Measurements from ENCODE around the gene ZBTB9. TPM values are rescaled to one million over a fixed set of nuclear protein-coding genes. Genes with fewer than 3 reads are reported as not detected.

Gene ZBTB9
- total RNA-seq, 2 donors from 2014 or later: 18.0 to 20.6 TPM

DNA sequence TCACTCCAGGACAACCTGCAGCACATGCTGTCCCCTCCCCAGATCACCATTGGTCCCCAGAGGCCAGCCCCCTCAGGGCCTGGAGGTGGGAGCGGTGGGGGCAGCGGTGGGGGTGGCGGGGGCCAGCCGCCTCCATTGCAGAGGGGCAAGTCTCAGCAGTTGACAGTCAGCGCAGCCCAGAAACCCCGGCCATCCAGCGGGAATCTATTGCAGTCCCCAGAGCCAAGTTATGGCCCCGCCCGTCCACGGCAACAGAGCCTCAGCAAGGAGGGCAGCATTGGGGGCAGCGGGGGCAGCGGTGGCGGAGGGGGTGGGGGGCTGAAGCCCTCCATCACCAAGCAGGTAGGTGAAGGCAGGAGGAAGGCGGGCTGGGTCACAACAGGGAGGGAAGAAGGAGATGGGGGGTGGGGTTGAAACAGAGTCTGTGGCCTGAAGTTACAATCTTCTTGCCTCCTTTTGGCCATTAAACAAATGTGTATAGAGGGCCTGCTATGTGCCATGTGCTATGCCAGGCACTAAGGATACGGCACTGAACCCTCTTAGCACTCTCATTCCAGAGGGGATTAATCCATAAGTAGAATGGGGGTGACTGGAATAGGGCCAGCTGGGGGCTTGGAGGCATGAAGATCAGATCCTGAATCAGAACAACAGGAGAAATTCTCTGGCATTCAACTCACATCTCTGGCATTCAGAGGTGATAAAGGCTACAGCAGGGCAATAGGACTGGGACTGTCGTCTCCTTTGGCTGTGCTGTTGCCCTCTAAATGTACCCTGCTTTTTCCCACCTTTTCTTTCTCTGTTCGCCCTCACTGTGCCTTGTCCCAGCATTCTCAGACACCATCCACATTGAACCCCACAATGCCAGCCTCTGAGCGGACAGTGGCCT, 10.5 kb upstream of the ZBTB9 start:
- Histone ChIP-seq H3K27ac (ENCODE audit: low read depth, low read length) (no peak overlapping the region), H3K36me3 (ENCODE audit: control insufficient read depth, insufficient read depth, low read length) (peaks cover 70% of the 10 kb centered on the region), H3K9ac (ENCODE audit: extremely low read depth, low read length, poor library complexity, severe bottlenecking) (no peak overlapping the region), H3K27me3 (ENCODE audit: control insufficient read depth, insufficient read depth, low read length, poor library complexity, severe bottlenecking) (no peaks in the 10 kb centered on the region), H3K9me3 (ENCODE audit: control insufficient read depth, low read length) (no peaks in the 10 kb centered on the region), H3K4me1 (ENCODE audit: control insufficient read depth, insufficient read depth, low read length) (no peaks in the 10 kb centered on the region), H3K4me3 (ENCODE audit: low read length) (no peak overlapping the region)
- Mint-ChIP-seq H3K4me3 (no peak overlapping the region), H3K36me3 (ENCODE audit: low read depth) (peaks cover 74% of the 10 kb centered on the region), H3K27me3 (ENCODE audit: insufficient read depth) (no peaks in the 10 kb centered on the region), H3K4me1 (no peaks in the 10 kb centered on the region), H3K27ac (no peak overlapping the region), H3K9me3 (no peaks in the 10 kb centered on the region)
- DNase-seq: no peak
- 95 to 100% methylated on average over 6 to 18 of the region's 18 CpGs for WGBS, 2 experiments (ENCODE audit: insufficient coverage in 1 of 2, insufficient read length in 1 of 2)
- TF ChIP-seq CTCF (conservative IDR thresholded peaks at IDR 0.05): no peak

DNA sequence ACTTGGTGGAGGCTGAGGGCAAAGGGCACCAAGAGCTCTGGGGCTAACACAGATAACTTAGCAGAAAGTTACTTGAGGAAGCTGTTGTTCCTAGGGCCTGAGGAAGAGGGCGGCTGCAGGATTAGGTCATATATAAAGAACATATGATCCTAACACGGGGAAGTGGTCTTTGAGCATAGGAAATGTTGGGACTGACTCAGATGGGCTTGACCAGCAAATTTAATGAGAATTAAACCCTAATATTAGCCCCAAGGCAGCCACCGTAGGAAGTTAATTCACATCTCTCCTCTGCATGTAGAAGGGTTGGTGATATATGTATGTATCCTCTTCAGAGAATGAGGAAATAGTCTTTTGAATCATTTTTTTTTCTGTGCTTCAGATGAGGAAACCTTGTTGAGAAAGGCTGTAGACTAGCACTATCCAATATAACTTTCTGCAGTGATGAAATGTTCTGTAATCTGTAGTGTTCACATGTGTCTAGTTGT, 9.2 kb upstream of the ZBTB9 start:
- no peak overlapping the region for H3K27ac ChIP-seq (ENCODE audit: low read depth, low read length)
- 85 to 100% methylated on average over 2 to 3 of the region's 3 CpGs for WGBS, 2 experiments (ENCODE audit: insufficient coverage in 1 of 2, insufficient read length in 1 of 2)
- H3K4me3 Mint-ChIP-seq: no peak overlapping the region
- H3K36me3 Mint-ChIP-seq (ENCODE audit: low read depth): peaks cover 74% of the 10 kb centered on the region
- TF ChIP-seq CTCF (conservative IDR thresholded peaks at IDR 0.05): no peak
- no peaks in the 10 kb centered on the region for H3K27me3 Mint-ChIP-seq (ENCODE audit: insufficient read depth)
- DNase-seq: no peak
- no peaks in the 10 kb centered on the region for H3K27me3 ChIP-seq (ENCODE audit: control insufficient read depth, insufficient read depth, low read length, poor library complexity, severe bottlenecking)
- H3K27ac Mint-ChIP-seq: no peak overlapping the region
- H3K4me1 Mint-ChIP-seq: no peaks in the 10 kb centered on the region
- no peaks in the 10 kb centered on the region for H3K4me1 ChIP-seq (ENCODE audit: control insufficient read depth, insufficient read depth, low read length)
- H3K9ac ChIP-seq (ENCODE audit: extremely low read depth, low read length, poor library complexity, severe bottlenecking): no peak overlapping the region
- H3K36me3 ChIP-seq (ENCODE audit: control insufficient read depth, insufficient read depth, low read length): peaks cover 77% of the 10 kb centered on the region
- H3K9me3 Mint-ChIP-seq: no peaks in the 10 kb centered on the region
- no peaks in the 10 kb centered on the region for H3K9me3 ChIP-seq (ENCODE audit: control insufficient read depth, low read length)
- H3K4me3 ChIP-seq (ENCODE audit: low read length): no peak overlapping the region

- H3K4me3 ChIP-seq (ENCODE audit: low read length): no peak overlapping the region
- H3K9me3 ChIP-seq (ENCODE audit: control insufficient read depth, low read length): no peaks in the 10 kb centered on the region
- H3K27ac ChIP-seq (ENCODE audit: low read depth, low read length): no peak overlapping the region
- no peaks in the 10 kb centered on the region for H3K27me3 ChIP-seq (ENCODE audit: control insufficient read depth, insufficient read depth, low read length, poor library complexity, severe bottlenecking)
- Mint-ChIP-seq H3K4me1 (no peaks in the 10 kb centered on the region), H3K9me3 (no peaks in the 10 kb centered on the region), H3K4me3 (no peak overlapping the region), H3K36me3 (ENCODE audit: low read depth) (peaks cover 67% of the 10 kb centered on the region), H3K27ac (peak overlapping the region; percentile 29), H3K27me3 (ENCODE audit: insufficient read depth) (no peaks in the 10 kb centered on the region)
- WGBS, 2 experiments (ENCODE audit: insufficient coverage in 1 of 2, insufficient read length in 1 of 2): 90 to 95% methylated on average over 10 of the region's 10 CpGs
- peaks cover 71% of the 10 kb centered on the region for H3K36me3 ChIP-seq (ENCODE audit: control insufficient read depth, insufficient read depth, low read length)
- H3K9ac ChIP-seq (ENCODE audit: extremely low read depth, low read length, poor library complexity, severe bottlenecking): no peak overlapping the region
- TF ChIP-seq CTCF (conservative IDR thresholded peaks at IDR 0.05): no peak
- DNase-seq: no peak
- no peaks in the 10 kb centered on the region for H3K4me1 ChIP-seq (ENCODE audit: control insufficient read depth, insufficient read depth, low read length)
Measured at GRCh38 chr6:33446356-33446755, 8.0 kb upstream of the ZBTB9 start.

Data from endodermal cell (in vitro differentiated cells).